ENCODE data around the gene RBMS1.

GRCh38 chr2:160457588-160457987, 36.0 kb downstream of the RBMS1 start:
- TF ChIP-seq CTCF (IDR thresholded peaks at IDR 0.05) (no peak), EZH2 (IDR thresholded peaks at IDR 0.05; ENCODE audit: borderline replicate concordance, insufficient read depth, low read depth, low read length, poor library complexity, severe bottlenecking) (no peak)
